BLaER1 (cell line): ENCODE data around the gene PLAC9.
"Not testable (repeated sequence)": the region's sequence is repeated elsewhere in the genome, so short reads cannot be mapped to it uniquely, and the experiment has no call there.

Source experiments
- H3K27ac ChIP-seq: shearing (Covaris generic); formaldehyde crosslinking; 2 replicates; pipeline ENCODE4 v1.8.1; 2022
- H3K27me3 ChIP-seq: shearing (Covaris generic); formaldehyde crosslinking; 2 replicates; pipeline ENCODE4 v1.8.1; 2022
- H3K36me3 ChIP-seq: shearing (Covaris generic); formaldehyde crosslinking; 2 replicates; pipeline ENCODE4 v1.8.1; 2022
- H3K4me1 ChIP-seq: shearing (Covaris generic); formaldehyde crosslinking; 2 replicates; pipeline ENCODE4 v1.8.1; 2022
- H3K4me2 ChIP-seq: shearing (Covaris generic); formaldehyde crosslinking; 2 replicates; pipeline ENCODE4 v1.8.1; 2022
- H3K4me3 ChIP-seq: shearing (Covaris generic); formaldehyde crosslinking; 2 replicates; pipeline ENCODE4 v1.8.1; 2022
- H3K9ac ChIP-seq: shearing (Covaris generic); formaldehyde crosslinking; 2 replicates; pipeline ENCODE4 v1.8.1; 2022
- H3K9me3 ChIP-seq: shearing (Covaris generic); formaldehyde crosslinking; 2 replicates; pipeline ENCODE4 v1.8.1; 2022
- H4K20me1 ChIP-seq: shearing (Covaris generic); formaldehyde crosslinking; 2 replicates; pipeline ENCODE4 v1.8.1; 2022
- Cebpa-rat ChIP-seq: shearing (Covaris generic); IDR thresholded peaks from 2 replicates; pipeline ENCODE4 v1.8.1; 2022

The PLAC9 gene

DNA sequence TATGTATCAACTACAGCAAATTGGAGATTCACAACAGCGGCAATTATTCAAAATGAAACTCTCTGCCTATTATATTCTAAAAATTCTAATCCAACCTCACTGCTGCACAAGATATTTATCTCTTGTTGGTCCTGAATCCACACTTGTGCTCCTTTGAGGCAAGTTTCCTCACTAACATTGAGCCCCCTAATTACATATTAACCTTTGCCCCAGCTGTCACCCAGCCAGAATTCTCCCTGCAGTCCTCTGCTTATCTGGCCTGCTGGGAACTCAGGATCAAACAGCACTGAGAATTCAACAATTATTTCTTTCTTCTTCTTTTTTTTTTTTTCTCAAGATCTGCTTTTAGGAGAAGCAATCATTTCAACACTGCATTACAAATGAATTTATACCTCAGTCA is 21.5 kb upstream of the PLAC9 start:
- TF ChIP-seq Cebpa-rat = no peak
- no peak overlapping the region for H3K4me2 ChIP-seq
- no peaks in the 10 kb centered on the region for H3K4me1 ChIP-seq
- no peak overlapping the region for H3K27ac ChIP-seq
- no peaks in the 10 kb centered on the region for H3K27me3 ChIP-seq
- H3K9ac ChIP-seq = no peak overlapping the region
- H4K20me1 ChIP-seq = no peaks in the 10 kb centered on the region
- 0 out of 2 replicates have a peak, but pooled peaks cover 5% of the 10 kb centered on the region for H3K36me3 ChIP-seq
- H3K9me3 ChIP-seq = peaks cover 44% of the 10 kb centered on the region
- no peak overlapping the region for H3K4me3 ChIP-seq

GRCh38 chr10:80118669-80119068 is 13.9 kb upstream of the PLAC9 start:
- Histone ChIP-seq H3K27ac (no peak overlapping the region), H3K9me3 (no peaks in the 10 kb centered on the region), H3K9ac (no peak overlapping the region), H3K36me3 (no peaks in the 10 kb centered on the region), H4K20me1 (no peaks in the 10 kb centered on the region), H3K4me2 (no peak overlapping the region), H3K4me3 (no peak overlapping the region), H3K27me3 (no peaks in the 10 kb centered on the region), H3K4me1 (peaks cover 11% of the 10 kb centered on the region)
- TF ChIP-seq Cebpa-rat = no peak

DNA sequence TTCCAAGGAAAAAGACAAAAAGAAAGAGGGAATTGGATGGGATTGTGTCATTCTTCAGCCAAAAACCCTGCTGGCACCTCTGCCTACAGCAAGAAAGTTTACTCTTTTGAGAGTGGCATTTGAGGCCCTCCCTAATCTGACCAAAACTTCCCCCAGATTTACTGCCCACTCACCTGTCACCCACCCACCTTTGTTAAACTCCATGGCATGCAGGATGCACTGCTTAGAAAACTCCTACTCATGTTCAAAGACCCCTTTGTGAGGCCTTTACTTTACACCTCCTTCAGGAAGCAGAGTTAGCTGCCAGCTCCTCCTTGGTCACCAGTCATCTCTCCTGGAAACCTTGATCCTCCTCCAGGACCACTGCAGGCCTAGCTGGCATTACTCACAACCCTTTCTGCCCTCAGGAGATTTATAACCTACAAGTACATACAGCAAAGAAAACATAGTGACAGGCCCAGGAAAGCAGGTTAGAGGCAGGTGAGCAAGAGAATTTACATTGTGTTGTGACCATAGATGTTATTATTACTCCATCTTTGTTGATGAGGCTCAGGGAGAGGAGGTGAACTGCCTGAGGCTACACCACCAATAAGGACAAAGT is 10.3 kb upstream of the PLAC9 start:
- Histone ChIP-seq H3K4me3 (no peak overlapping the region), H3K9ac (no peak overlapping the region), H3K27me3 (no peaks in the 10 kb centered on the region), H3K36me3 (no peaks in the 10 kb centered on the region), H3K9me3 (no peaks in the 10 kb centered on the region), H4K20me1 (no peaks in the 10 kb centered on the region), H3K4me1 (peaks cover 11% of the 10 kb centered on the region), H3K4me2 (peak overlapping the region; percentile 54), H3K27ac (no peak overlapping the region; the same call in 1 of the 2 replicates)
- TF ChIP-seq Cebpa-rat = no peak

GRCh38 chr10:80122746-80123145 is 9.8 kb upstream of the PLAC9 start:
- Histone ChIP-seq H3K4me2 (peak overlapping the region; percentile 54), H3K9me3 (no peaks in the 10 kb centered on the region), H3K27ac (no peak overlapping the region; the same call in 1 of the 2 replicates), H3K36me3 (no peaks in the 10 kb centered on the region), H3K27me3 (no peaks in the 10 kb centered on the region), H4K20me1 (no peaks in the 10 kb centered on the region), H3K4me1 (peaks cover 11% of the 10 kb centered on the region), H3K4me3 (no peak overlapping the region), H3K9ac (no peak overlapping the region)
- TF ChIP-seq Cebpa-rat = no peak

GRCh38 chr10:80126876-80127275 is 5.7 kb upstream of the PLAC9 start:
- no peak overlapping the region for H3K27ac ChIP-seq
- no peaks in the 10 kb centered on the region for H3K27me3 ChIP-seq
- no peaks in the 10 kb centered on the region for H3K36me3 ChIP-seq
- TF ChIP-seq Cebpa-rat = no peak
- no peak overlapping the region for H3K4me2 ChIP-seq
- peaks cover 11% of the 10 kb centered on the region for H3K4me1 ChIP-seq
- H3K9ac ChIP-seq = no peak overlapping the region
- H3K9me3 ChIP-seq = no peaks in the 10 kb centered on the region
- no peaks in the 10 kb centered on the region for H4K20me1 ChIP-seq
- H3K4me3 ChIP-seq = no peak overlapping the region

DNA sequence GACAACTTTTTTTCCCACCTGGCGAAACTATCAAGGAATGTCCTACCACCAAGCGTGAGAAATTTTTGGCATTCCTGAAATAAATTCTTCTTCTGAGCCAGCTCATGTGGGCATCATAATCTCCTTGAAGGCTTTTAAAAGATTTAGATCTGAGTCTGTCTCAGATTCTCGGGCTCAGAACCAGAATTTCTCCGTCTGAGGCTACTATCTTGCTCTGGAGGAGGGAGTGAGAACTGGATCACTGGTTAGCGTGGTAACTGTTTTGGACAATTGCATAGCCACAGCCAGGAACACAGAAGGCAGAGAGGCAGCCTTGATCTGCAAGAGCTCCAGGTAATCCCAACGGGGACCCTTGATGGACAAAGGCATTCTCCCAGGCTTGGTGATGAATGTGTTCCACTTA is 1.0 kb upstream of the PLAC9 start:
- H3K27ac ChIP-seq = no peak overlapping the region
- no peak overlapping the region for H3K4me2 ChIP-seq
- H3K4me1 ChIP-seq = no peaks in the 10 kb centered on the region; the same call in 1 of the 2 replicates
- no peak overlapping the region for H3K4me3 ChIP-seq
- no peaks in the 10 kb centered on the region for H3K9me3 ChIP-seq
- H3K36me3 ChIP-seq = no peaks in the 10 kb centered on the region
- TF ChIP-seq Cebpa-rat = no peak
- no peaks in the 10 kb centered on the region for H4K20me1 ChIP-seq
- H3K27me3 ChIP-seq = no peaks in the 10 kb centered on the region
- no peak overlapping the region for H3K9ac ChIP-seq

DNA sequence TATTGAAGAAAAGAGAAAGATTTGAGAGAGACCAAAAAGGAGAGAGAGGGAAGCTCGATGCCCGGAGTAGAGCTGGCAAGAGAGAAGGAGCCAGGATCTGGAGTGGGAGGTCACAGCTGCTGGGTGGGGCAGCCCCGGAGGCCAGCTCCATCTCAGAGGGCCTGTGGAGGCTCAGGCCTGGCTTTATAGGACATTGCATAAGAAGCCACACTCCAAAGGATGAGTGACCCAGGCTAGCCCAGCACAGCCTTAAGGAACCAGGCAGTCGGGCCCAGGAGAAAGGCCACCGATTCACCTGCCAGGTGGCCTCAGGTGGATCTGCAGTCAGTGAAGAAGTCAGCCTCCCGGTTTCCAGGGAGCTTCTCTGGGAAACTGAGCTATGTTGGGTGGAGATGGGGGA is 676 bp downstream of the PLAC9 start:
- Histone ChIP-seq H3K9ac (no peak overlapping the region), H3K36me3 (no peaks in the 10 kb centered on the region), H3K4me3 (no peak overlapping the region), H3K4me1 (peaks cover 12% of the 10 kb centered on the region), H4K20me1 (no peaks in the 10 kb centered on the region), H3K4me2 (no peak overlapping the region), H3K27ac (no peak overlapping the region), H3K9me3 (no peaks in the 10 kb centered on the region), H3K27me3 (no peaks in the 10 kb centered on the region)
- no peak for TF ChIP-seq Cebpa-rat

- not testable (repeated sequence) for H3K27ac ChIP-seq, H3K36me3 ChIP-seq
These were observed 1.2 kb downstream of the PLAC9 start for GRCh38 chr10:80133687-80134086.

DNA sequence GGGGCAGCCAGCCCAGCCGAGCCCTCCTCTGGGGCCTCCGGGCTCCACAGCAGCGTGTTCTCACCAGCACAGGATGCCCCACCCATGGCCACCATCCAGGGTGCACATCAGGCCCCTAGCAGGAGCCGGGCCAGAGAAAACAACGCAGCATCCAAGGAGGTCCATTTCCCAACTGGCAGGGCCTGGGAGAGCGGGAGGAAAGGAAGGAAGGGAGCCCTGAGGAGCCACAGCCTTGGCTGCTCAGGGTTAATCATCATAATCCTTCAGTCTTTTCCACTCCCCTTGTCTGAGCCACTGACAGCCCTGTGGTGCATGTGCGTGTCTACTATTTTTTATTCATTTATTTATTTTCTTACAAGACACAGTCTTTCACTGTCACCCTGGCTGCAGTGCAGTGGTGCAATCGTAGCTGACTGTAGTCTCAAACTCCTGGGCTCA is 3.6 kb downstream of the PLAC9 start:
- H4K20me1 ChIP-seq = no peaks in the 10 kb centered on the region
- TF ChIP-seq Cebpa-rat = no peak
- H3K36me3 ChIP-seq = no peaks in the 10 kb centered on the region
- no peak overlapping the region for H3K27ac ChIP-seq
- no peak overlapping the region for H3K4me2 ChIP-seq
- peaks cover 14% of the 10 kb centered on the region for H3K4me1 ChIP-seq
- no peak overlapping the region for H3K4me3 ChIP-seq
- H3K27me3 ChIP-seq = no peaks in the 10 kb centered on the region
- H3K9ac ChIP-seq = no peak overlapping the region
- H3K9me3 ChIP-seq = no peaks in the 10 kb centered on the region

More at GRCh38 chr10:80133687-80134086, 1.2 kb downstream of the PLAC9 start:
- H3K4me1 ChIP-seq = peaks cover 14% of the 10 kb centered on the region
- H3K4me3 ChIP-seq, H3K4me2 ChIP-seq, H4K20me1 ChIP-seq, H3K27me3 ChIP-seq, H3K9ac ChIP-seq, H3K9me3 ChIP-seq: not testable (repeated sequence)

DNA sequence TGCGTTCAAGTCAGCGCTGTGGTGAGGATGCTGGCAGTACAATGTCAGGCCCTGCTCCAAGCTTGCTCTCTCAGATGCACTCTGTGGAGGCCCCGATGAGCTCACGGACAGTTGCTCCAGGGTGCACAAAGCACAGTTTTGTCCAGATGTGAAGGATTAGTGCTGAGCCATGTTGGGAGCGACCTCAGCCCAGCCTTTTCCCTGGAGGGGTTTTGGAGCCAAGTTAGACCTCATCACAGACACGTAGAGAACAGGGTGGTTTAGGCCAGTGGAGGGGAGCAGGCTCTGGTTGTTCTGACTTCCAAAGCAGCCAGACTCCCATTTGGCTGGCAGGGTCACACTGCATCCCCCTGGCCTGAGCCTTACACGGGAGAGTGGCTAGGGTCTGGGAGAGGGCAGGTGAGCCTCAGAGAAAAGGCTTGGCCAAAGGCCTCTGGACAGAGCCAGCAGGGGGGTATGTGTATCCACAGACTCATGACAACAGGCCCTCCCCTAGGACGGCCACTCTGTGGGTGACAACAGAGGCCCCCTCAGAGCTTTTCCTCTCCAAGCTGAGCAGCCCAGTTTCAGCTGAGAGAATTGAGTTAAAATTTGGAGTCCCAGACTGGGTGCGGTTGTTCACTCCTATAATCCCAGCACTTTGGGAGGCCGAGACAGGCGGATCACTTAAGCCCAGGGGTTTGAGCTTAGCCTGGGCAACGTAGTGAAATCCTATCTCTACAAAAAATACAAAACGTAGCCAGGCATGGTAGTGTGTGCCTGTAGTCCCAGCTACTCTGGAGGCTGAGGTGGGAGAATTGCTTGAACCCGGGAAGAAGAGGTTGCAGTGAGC is 4.7 kb downstream of the PLAC9 start:
- H3K4me1 ChIP-seq = peaks cover 14% of the 10 kb centered on the region
- no peak for TF ChIP-seq Cebpa-rat
- no peaks in the 10 kb centered on the region for H3K36me3 ChIP-seq
- H4K20me1 ChIP-seq = no peaks in the 10 kb centered on the region
- no peaks in the 10 kb centered on the region for H3K27me3 ChIP-seq
- no peak overlapping the region for H3K9ac ChIP-seq
- no peaks in the 10 kb centered on the region for H3K9me3 ChIP-seq
- H3K4me3 ChIP-seq = no peak overlapping the region
- H3K4me2 ChIP-seq = peak overlapping the region; percentile 62
- H3K27ac ChIP-seq = no peak overlapping the region; the same call in 1 of the 2 replicates
